ENCODE measurements around the gene CCDC12.

- TF ChIP-seq, protein P1, sequence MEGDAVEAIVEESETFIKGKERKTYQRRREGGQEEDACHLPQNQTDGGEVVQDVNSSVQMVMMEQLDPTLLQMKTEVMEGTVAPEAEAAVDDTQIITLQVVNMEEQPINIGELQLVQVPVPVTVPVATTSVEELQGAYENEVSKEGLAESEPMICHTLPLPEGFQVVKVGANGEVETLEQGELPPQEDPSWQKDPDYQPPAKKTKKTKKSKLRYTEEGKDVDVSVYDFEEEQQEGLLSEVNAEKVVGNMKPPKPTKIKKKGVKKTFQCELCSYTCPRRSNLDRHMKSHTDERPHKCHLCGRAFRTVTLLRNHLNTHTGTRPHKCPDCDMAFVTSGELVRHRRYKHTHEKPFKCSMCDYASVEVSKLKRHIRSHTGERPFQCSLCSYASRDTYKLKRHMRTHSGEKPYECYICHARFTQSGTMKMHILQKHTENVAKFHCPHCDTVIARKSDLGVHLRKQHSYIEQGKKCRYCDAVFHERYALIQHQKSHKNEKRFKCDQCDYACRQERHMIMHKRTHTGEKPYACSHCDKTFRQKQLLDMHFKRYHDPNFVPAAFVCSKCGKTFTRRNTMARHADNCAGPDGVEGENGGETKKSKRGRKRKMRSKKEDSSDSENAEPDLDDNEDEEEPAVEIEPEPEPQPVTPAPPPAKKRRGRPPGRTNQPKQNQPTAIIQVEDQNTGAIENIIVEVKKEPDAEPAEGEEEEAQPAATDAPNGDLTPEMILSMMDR (IDR thresholded peaks at IDR 0.05; ENCODE audit: insufficient read depth, low read length, poor library complexity, severe bottlenecking), result no peak
- no peak for TF ChIP-seq EZH2phosphoT487 (conservative IDR thresholded peaks at IDR 0.05; ENCODE audit: low read length)
Observed at GRCh38 chr3:46917257-46917656, 59.3 kb downstream of the CCDC12 start.

All from SU-DHL-6 (cell line).